ENCODE results near the gene ZNF385A.

ZNF385A gene

GRCh38 chr12:54415221-54415929 lies 30.8 kb upstream of the ZNF385A start:
- no peak for DNase-seq

- DNase-seq, result peak; percentile 72
These were observed 29.0 kb upstream of the ZNF385A start for GRCh38 chr12:54413284-54414190.

GRCh38 chr12:54412786-54413185 lies 28.3 kb upstream of the ZNF385A start:
- no peak for DNase-seq

GRCh38 chr12:54412348-54412747 lies 27.8 kb upstream of the ZNF385A start:
- no peak for DNase-seq

- DNase-seq, result peak; percentile 19
These were observed 27.1 kb upstream of the ZNF385A start for GRCh38 chr12:54411391-54412241.

GRCh38 chr12:54409267-54409666 lies 24.7 kb upstream of the ZNF385A start:
- DNase-seq, result no peak

GRCh38 chr12:54407183-54407905 lies 22.8 kb upstream of the ZNF385A start:
- DNase-seq, result no peak

- DNase-seq, result no peak
These were observed 21.0 kb upstream of the ZNF385A start for GRCh38 chr12:54405573-54405972.

GRCh38 chr12:54405106-54405505 lies 20.6 kb upstream of the ZNF385A start:
- DNase-seq, result no peak

GRCh38 chr12:54404061-54405004 lies 19.8 kb upstream of the ZNF385A start:
- DNase-seq, result peak; percentile 62

GRCh38 chr12:54401119-54401518 lies 16.6 kb upstream of the ZNF385A start:
- no peak for DNase-seq

- peak; percentile 83 for DNase-seq
These were observed 14.7 kb upstream of the ZNF385A start for GRCh38 chr12:54398995-54399793.

GRCh38 chr12:54398218-54398617 lies 13.7 kb upstream of the ZNF385A start:
- DNase-seq, result no peak

- DNase-seq, result no peak
These were observed 12.6 kb upstream of the ZNF385A start for GRCh38 chr12:54397157-54397556.

GRCh38 chr12:54395545-54395944 lies 11.0 kb upstream of the ZNF385A start:
- no peak for DNase-seq

GRCh38 chr12:54394986-54395385 lies 10.5 kb upstream of the ZNF385A start:
- no peak for DNase-seq

GRCh38 chr12:54394281-54394719 lies 9.8 kb upstream of the ZNF385A start:
- DNase-seq, result peak; percentile 16

- no peak for DNase-seq
These were observed 9.2 kb upstream of the ZNF385A start for GRCh38 chr12:54393743-54394142.

GRCh38 chr12:54393207-54393609 lies 8.7 kb upstream of the ZNF385A start:
- DNase-seq, result no peak

All from effector CD8-positive, alpha-beta T cell (primary cell).